Measurements from ENCODE around the gene TMEM232. TPM values are rescaled to one million over a fixed set of nuclear protein-coding genes. Genes with fewer than 3 reads are reported as not detected.

The TMEM232 gene
- total RNA-seq, 1 experiment from 2014 or later = 0.21 TPM

DNA sequence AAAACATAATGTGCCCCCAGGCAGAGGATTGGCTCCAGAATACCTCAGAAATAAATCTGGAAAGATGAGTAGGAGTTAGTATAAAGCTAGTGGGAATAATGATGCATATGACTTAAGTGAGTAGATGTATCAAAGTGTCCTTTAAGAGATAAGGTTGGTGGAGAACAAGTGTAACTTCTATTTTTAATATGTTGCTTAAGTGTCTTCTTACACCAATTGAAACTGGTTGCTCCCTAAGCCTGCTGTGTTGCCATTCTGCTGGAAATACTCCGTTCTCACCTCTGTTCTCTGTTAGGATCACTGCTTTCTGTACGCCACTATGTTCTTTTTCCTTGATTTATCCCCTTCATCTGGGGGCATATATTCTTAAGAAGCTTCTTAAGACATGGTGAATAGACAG is 286.4 kb downstream of the TMEM232 start:
- POLR2A ChIA-PET = no interaction called here
- intact Hi-C loops (cut with micrococcal nuclease; ENCODE audit: unreplicated experiment) = loop anchor here (2.0 kb wide), 1 partner anchor 185 kb away; no protein-coding TSS in a partner anchor
- no TSS peak for BruUV-seq (replicated peaks)
- no peaks in the 10 kb centered on the region for H3K4me1 ChIP-seq (ENCODE audit: control insufficient read depth, insufficient read depth, low read length)
- H3K4me3 ChIP-seq (ENCODE audit: low read depth in 2 of 2, low read length in 2 of 2) = no peak overlapping the region
- no peak for DNase-seq (ENCODE audit: low read depth, low spot score)
- in situ Hi-C loops (cut with HindIII; ENCODE audit: low pct_unique_long_range_greater_than_20kb, low sequenced_read_pairs) = no loop called here
- no peaks in the 10 kb centered on the region for H3K36me3 ChIP-seq (ENCODE audit: control insufficient read depth, insufficient read depth, low read length)
- TF ChIP-seq, protein P1, sequence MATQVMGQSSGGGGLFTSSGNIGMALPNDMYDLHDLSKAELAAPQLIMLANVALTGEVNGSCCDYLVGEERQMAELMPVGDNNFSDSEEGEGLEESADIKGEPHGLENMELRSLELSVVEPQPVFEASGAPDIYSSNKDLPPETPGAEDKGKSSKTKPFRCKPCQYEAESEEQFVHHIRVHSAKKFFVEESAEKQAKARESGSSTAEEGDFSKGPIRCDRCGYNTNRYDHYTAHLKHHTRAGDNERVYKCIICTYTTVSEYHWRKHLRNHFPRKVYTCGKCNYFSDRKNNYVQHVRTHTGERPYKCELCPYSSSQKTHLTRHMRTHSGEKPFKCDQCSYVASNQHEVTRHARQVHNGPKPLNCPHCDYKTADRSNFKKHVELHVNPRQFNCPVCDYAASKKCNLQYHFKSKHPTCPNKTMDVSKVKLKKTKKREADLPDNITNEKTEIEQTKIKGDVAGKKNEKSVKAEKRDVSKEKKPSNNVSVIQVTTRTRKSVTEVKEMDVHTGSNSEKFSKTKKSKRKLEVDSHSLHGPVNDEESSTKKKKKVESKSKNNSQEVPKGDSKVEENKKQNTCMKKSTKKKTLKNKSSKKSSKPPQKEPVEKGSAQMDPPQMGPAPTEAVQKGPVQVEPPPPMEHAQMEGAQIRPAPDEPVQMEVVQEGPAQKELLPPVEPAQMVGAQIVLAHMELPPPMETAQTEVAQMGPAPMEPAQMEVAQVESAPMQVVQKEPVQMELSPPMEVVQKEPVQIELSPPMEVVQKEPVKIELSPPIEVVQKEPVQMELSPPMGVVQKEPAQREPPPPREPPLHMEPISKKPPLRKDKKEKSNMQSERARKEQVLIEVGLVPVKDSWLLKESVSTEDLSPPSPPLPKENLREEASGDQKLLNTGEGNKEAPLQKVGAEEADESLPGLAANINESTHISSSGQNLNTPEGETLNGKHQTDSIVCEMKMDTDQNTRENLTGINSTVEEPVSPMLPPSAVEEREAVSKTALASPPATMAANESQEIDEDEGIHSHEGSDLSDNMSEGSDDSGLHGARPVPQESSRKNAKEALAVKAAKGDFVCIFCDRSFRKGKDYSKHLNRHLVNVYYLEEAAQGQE (IDR thresholded peaks at IDR 0.05; ENCODE audit: insufficient read depth in 1 of 2, low read depth in 2 of 2, low read length in 1 of 2) = no peak
- no peak for TF ChIP-seq POLR2AphosphoS5 (IDR thresholded peaks at IDR 0.05; ENCODE audit: low read depth, low read length)
- TF ChIP-seq, protein P2, sequence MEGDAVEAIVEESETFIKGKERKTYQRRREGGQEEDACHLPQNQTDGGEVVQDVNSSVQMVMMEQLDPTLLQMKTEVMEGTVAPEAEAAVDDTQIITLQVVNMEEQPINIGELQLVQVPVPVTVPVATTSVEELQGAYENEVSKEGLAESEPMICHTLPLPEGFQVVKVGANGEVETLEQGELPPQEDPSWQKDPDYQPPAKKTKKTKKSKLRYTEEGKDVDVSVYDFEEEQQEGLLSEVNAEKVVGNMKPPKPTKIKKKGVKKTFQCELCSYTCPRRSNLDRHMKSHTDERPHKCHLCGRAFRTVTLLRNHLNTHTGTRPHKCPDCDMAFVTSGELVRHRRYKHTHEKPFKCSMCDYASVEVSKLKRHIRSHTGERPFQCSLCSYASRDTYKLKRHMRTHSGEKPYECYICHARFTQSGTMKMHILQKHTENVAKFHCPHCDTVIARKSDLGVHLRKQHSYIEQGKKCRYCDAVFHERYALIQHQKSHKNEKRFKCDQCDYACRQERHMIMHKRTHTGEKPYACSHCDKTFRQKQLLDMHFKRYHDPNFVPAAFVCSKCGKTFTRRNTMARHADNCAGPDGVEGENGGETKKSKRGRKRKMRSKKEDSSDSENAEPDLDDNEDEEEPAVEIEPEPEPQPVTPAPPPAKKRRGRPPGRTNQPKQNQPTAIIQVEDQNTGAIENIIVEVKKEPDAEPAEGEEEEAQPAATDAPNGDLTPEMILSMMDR (IDR thresholded peaks at IDR 0.05) = no peak
- TF ChIP-seq TCF7L2 (IDR thresholded peaks at IDR 0.05; ENCODE audit: low read depth, low read length) = no peak
- no peak for TF ChIP-seq SIN3A (IDR thresholded peaks at IDR 0.05; ENCODE audit: borderline replicate concordance, insufficient read depth, low read depth, low read length)
- H3K9me3 ChIP-seq (ENCODE audit: control insufficient read depth, insufficient read depth, low read depth, low read length) = no peaks in the 10 kb centered on the region
- H3K27ac ChIP-seq (ENCODE audit: low read length) = no peak overlapping the region
- CTCF ChIA-PET = no interaction called here
- no peak for ATAC-seq
- no peaks in the 10 kb centered on the region for H3K27me3 ChIP-seq (ENCODE audit: control insufficient read depth, insufficient read depth, low read length)

DNA sequence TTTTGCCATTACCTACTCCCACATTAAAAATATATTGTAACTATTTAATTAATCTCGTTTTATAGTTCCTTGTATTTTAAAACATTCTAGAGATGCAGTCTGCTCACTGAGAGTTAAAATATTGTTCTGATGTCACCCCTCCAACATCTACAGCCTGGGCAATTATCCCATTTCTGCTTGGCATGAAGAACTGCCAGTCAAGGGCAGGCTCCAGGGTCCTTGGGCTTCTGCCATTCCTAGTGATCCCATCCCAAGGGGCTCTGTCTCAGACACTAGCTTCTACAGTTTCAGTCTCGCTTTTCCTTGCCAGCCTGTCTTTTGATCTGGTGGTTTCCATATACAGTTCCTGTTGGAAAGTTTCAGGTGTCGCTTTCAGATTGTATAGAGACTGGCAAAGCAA is 287.2 kb downstream of the TMEM232 start:
- ChIA-PET CTCF (no interaction called here), POLR2A (no interaction called here)
- Histone ChIP-seq H3K27me3 (ENCODE audit: control insufficient read depth, insufficient read depth, low read length) (no peaks in the 10 kb centered on the region), H3K4me1 (ENCODE audit: control insufficient read depth, insufficient read depth, low read length) (no peaks in the 10 kb centered on the region), H3K36me3 (ENCODE audit: control insufficient read depth, insufficient read depth, low read length) (no peaks in the 10 kb centered on the region), H3K27ac (ENCODE audit: low read length) (no peak overlapping the region), H3K4me3 (ENCODE audit: low read depth in 2 of 2, low read length in 2 of 2) (no peak overlapping the region), H3K9me3 (ENCODE audit: control insufficient read depth, insufficient read depth, low read depth, low read length) (no peaks in the 10 kb centered on the region)
- DNase-seq (ENCODE audit: low read depth, low spot score) (no peak), ATAC-seq (no peak)
- intact Hi-C loops (cut with micrococcal nuclease; ENCODE audit: unreplicated experiment) = no loop called here
- in situ Hi-C loops (cut with HindIII; ENCODE audit: low pct_unique_long_range_greater_than_20kb, low sequenced_read_pairs) = no loop called here
- TF ChIP-seq, protein P1 (IDR thresholded peaks at IDR 0.05; ENCODE audit: insufficient read depth in 1 of 2, low read depth in 2 of 2, low read length in 1 of 2) = no peak
- no peak for TF ChIP-seq POLR2AphosphoS5 (IDR thresholded peaks at IDR 0.05; ENCODE audit: low read depth, low read length)
- TF ChIP-seq, protein P2 (IDR thresholded peaks at IDR 0.05) = no peak
- no peak for TF ChIP-seq SIN3A (IDR thresholded peaks at IDR 0.05; ENCODE audit: borderline replicate concordance, insufficient read depth, low read depth, low read length)
- no peak for TF ChIP-seq TCF7L2 (IDR thresholded peaks at IDR 0.05; ENCODE audit: low read depth, low read length)
- no TSS peak for BruUV-seq (replicated peaks)

All from Panc1 (cell line).